Measurements from ENCODE around the gene RP9. TPM values are rescaled to one million over a fixed set of nuclear protein-coding genes. Genes with fewer than 3 reads are reported as not detected.

The RP9 gene
- total and polyA plus RNA-seq, 9 of the 15 experiments (the other 6 are each of a cell fraction or from before 2014, with no cell fraction given), result 10.7 to 44.8 (median 33.4) TPM

- TF ChIP-seq ZNF277 (CRISPR knock-in tag; IDR thresholded peaks at IDR 0.05; ENCODE audit: borderline replicate concordance) (no peak), KLF13 (tag; IDR thresholded peaks at IDR 0.05; ENCODE audit: borderline replicate concordance, low read depth) (peak; percentile 60; the same call in 1 of the 2 replicates), ZNF124 (CRISPR knock-in tag; IDR thresholded peaks at IDR 0.05) (no peak), E2F1 (CRISPR knock-in tag; IDR thresholded peaks at IDR 0.05) (no peak), ZBTB33 (CRISPR knock-in tag; IDR thresholded peaks at IDR 0.05) (no peak), TEAD2 (tag; IDR thresholded peaks at IDR 0.05) (no peak), MCM5 (IDR thresholded peaks at IDR 0.05; ENCODE audit: low read depth) (no peak), SLC30A9 (CRISPR knock-in tag; IDR thresholded peaks at IDR 0.05) (no peak), AFF4 (CRISPR knock-in tag; IDR thresholded peaks at IDR 0.05) (0 out of 2 replicates have a peak, but pooled peaks have one; percentile 36), HMGXB4 (CRISPR knock-in tag; IDR thresholded peaks at IDR 0.05) (no peak), GTF2E2 (tag; IDR thresholded peaks at IDR 0.05) (no peak), FOXP4 (CRISPR knock-in tag; IDR thresholded peaks at IDR 0.05; ENCODE audit: borderline replicate concordance) (no peak), NUFIP1 (IDR thresholded peaks at IDR 0.05; ENCODE audit: partially characterized antibody) (no peak)
These were observed 20.0 kb upstream of the RP9 start, which contains the start of gene BBS9 (continued) for GRCh38 chr7:33128990-33129805.
